Measurements from ENCODE around the gene AUNIP.

AUNIP gene

DNA sequence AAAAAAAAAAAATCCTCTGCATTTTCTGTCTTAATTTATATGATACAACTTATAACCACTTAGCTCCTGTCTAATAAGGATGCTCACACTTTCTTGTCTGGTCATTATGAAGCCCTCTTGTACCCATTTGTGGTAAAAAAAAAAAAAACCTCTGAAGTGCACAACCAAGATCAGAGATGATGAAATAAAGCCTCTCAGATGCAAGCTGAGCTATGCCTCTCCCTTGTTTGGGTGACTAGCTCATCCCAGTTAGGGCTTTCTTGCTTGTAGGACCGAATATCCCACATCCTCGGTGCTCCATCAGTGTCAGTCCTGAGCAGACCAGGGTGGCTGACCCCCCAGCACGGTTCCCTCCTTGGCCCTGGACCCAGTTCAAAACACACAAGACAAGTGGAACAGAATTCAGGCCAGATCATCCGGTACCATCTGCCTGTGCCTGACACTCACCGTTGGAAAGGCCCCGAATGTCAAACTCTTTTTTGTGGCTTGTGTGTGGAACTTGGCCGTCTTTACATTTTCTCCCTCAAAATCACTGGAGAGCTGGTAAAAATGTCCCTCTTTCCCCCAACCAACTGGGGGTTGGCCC, 65.6 kb downstream of the AUNIP start:
- no peak for DNase-seq (ENCODE audit: low read depth, low spot score)
- H3K4me3 ChIP-seq (ENCODE audit: low read depth, low read length), result no peak overlapping the region
- in situ Hi-C loops (cut with HindIII; ENCODE audit: low sequenced_read_pairs), result no loop called here
- TF ChIP-seq, protein P1, sequence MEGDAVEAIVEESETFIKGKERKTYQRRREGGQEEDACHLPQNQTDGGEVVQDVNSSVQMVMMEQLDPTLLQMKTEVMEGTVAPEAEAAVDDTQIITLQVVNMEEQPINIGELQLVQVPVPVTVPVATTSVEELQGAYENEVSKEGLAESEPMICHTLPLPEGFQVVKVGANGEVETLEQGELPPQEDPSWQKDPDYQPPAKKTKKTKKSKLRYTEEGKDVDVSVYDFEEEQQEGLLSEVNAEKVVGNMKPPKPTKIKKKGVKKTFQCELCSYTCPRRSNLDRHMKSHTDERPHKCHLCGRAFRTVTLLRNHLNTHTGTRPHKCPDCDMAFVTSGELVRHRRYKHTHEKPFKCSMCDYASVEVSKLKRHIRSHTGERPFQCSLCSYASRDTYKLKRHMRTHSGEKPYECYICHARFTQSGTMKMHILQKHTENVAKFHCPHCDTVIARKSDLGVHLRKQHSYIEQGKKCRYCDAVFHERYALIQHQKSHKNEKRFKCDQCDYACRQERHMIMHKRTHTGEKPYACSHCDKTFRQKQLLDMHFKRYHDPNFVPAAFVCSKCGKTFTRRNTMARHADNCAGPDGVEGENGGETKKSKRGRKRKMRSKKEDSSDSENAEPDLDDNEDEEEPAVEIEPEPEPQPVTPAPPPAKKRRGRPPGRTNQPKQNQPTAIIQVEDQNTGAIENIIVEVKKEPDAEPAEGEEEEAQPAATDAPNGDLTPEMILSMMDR (IDR thresholded peaks at IDR 0.05; ENCODE audit: low read depth, low read length), result no peak

DNA sequence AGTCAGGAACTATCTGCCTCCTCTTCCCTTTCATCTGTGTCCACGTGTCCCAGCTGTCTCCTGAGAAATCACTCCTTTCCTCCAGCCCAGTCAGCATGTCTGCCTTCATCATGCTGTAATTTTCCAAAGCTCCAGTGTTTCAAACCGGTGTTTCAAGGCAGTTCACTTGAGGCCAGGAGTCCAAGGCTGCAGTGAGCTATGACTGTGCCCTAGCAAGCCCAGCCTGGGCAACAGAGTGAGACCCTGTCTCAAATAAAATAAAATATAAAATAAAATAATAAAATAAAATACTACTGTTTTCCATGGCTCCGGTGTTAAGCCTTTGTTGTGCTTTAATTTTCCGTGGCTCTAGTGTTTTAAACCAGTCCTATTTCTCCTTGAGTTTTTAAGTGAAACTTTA, 67.1 kb downstream of the AUNIP start:
- in situ Hi-C loops (cut with HindIII; ENCODE audit: low sequenced_read_pairs), result no loop called here
- DNase-seq (ENCODE audit: low read depth, low spot score), result no peak

DNA sequence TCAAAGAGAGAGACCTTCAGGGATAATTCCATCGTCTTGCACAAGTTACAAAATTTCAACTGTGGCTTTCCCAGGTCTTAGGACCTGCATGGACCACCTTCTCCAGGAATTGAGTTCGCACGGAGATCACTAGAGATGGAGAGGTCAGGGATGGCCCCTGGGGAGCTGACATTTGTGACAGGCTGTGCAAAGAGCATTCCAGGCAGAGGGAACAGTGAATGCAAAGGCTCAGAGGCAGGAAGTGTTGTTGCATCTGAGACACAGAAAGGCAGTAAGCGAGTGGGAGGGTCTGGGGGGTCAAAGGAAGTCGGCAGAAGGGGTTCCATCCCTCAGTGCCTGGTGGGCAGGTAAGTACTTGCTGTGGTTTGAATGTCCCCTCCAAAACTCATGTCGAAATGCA, 68.8 kb downstream of the AUNIP start:
- H3K4me3 ChIP-seq (ENCODE audit: low read depth, low read length), result no peak overlapping the region
- no peak for DNase-seq (ENCODE audit: low read depth, low spot score)
- TF ChIP-seq, protein P1 (IDR thresholded peaks at IDR 0.05; ENCODE audit: low read depth, low read length), result no peak
- in situ Hi-C loops (cut with HindIII; ENCODE audit: low sequenced_read_pairs), result no loop called here

More for the DNA sequence above, 67.1 kb downstream of the AUNIP start:
- TF ChIP-seq, protein P1 (IDR thresholded peaks at IDR 0.05; ENCODE audit: low read depth, low read length), result no peak
- no peak overlapping the region for H3K4me3 ChIP-seq (ENCODE audit: low read depth, low read length)

DNA sequence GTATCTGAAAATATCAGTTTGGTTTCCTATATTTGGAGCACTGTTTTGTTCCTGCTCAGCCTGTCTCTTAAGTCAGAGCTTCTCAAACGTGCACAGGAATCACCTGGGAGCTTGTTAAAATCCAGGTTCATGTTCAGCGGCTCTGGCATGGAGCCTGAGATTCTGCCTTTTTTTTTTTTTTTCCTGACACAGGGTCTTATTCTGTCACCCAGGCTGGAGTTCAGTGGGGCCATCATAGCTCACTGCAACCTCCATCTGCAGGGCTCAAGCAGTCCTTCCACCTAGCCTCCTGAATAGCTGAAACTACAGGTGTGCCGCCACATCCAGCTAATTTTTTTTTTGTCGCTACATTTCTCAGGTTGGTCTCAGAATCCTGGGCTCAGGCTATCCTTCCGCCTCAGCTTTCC, 71.5 kb downstream of the AUNIP start:
- DNase-seq (ENCODE audit: low read depth, low spot score), result no peak
- no peak overlapping the region for H3K4me3 ChIP-seq (ENCODE audit: low read depth, low read length)
- in situ Hi-C loops (cut with HindIII; ENCODE audit: low sequenced_read_pairs), result no loop called here
- TF ChIP-seq, protein P1 (IDR thresholded peaks at IDR 0.05; ENCODE audit: low read depth, low read length), result no peak

DNA sequence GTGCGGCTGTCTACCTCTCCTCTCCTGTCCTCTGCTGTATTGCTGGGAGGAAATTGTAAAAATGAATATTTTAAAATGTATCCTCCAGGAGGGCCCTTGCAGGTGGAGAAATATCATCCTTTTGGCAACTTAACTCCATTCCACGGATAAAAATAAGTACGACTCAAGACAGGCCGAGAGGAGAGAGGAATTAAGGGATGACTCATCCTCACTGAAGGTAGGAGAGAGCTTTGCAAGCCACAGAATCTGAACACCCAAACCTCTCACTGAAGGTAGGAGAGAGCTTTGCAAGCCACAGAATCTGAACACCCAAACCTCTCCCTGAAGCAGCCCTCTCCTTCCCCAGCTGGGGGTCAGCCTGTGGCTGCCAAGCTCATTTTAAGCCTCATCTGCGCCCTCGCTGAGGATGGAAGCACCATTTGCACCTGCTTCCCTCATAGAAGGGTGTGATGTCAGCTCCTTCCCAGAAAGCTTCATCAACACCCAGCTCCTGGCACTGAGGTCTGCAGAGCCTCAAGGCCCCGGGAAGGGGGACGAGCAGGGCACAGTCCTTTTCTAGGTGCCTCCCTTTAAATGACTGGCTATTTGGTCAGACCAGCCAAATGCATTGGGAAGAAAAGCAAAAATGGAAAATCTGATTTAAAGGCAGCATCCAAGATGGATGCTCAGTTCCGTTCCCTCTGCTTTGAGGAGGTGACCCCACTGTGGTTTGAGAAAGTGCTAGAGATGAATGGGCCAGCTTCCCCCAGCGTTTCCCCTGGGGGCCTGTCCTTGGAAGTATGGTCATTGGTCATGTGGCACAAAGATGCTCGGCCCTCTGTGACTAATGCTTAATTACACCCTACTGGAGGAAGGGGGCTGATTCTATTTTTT, 72.1 kb downstream of the AUNIP start:
- H3K4me3 ChIP-seq (ENCODE audit: low read depth, low read length), result no peak overlapping the region
- no peak for DNase-seq (ENCODE audit: low read depth, low spot score)
- in situ Hi-C loops (cut with HindIII; ENCODE audit: low sequenced_read_pairs), result no loop called here
- TF ChIP-seq, protein P1 (IDR thresholded peaks at IDR 0.05; ENCODE audit: low read depth, low read length), result no peak

DNA sequence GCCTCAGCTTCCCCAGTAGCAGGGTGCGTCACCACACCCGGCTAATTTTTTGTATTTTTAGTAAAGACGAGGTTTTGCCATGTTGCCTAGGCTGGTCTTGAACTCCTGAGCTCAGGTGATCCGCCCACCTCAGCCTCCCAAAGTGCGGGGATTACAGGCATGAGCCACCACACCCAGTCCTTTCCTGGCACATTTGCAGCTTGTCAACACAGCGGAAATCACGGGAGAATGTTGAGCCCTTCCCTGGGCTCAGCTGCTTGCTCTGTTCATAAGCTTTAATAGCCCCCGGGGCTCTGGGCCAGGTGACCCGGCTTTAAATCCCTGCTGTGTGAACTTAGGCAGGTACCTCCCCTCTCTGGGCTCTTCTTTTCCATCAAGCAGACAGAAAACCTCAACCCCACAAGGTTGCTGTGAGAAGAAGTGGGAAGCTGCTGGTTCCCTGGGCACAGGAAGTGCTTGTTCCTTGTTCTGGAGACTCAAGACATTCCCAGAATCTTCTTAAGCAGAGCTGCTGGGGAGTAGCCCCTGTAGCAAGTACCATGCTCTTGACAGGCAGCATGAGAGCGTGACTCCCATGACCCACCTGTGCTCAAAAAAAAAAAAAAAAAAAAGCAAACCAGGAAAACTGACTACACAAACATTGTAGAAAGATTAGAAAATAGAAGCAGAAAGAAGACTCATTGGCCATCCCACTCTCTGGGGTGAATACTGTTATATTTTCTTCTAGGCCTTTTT, 73.8 kb downstream of the AUNIP start:
- in situ Hi-C loops (cut with HindIII; ENCODE audit: low sequenced_read_pairs), result no loop called here
- no peak overlapping the region for H3K4me3 ChIP-seq (ENCODE audit: low read depth, low read length)
- no peak for DNase-seq (ENCODE audit: low read depth, low spot score)
- TF ChIP-seq, protein P1 (IDR thresholded peaks at IDR 0.05; ENCODE audit: low read depth, low read length), result no peak
